A673 (cell line): ENCODE results near the gene SAP30L. TPM values are rescaled to one million over a fixed set of nuclear protein-coding genes. Genes with fewer than 3 reads are reported as not detected.

ENCODE experiments used
- BruUV-seq: library from RNA; stranded (reverse); fragments of 400-500 nt; replicated peaks from 2 replicates; lab custom pipeline; 2021; lab: Mats Ljungman, UMichigan
- CTCF ChIA-PET: fragments of 300-600 bp; sonication (Branson Sonifier 250); formaldehyde crosslinking; loops from one replicate; lab custom pipeline; 2022; ENCODE audit warnings: antibody characterized with exemption; lab: Charles Lee
- POLR2A ChIA-PET: fragments of 300-600 bp; sonication (Branson Sonifier 250); formaldehyde crosslinking; loops from one replicate; lab custom pipeline; 2022; ENCODE audit warnings: antibody characterized with exemption; ENCODE audit not compliant: low non-redundant PET; lab: Charles Lee
- DNase-seq: peaks from one replicate; pipeline ENCODE4 v3.0.0-alpha.2; 2015; ENCODE audit warnings: low spot score
- H3K27ac ChIP-seq: fragments of 200-600 bp; sonication (generic); 2 replicates; pipeline ENCODE4 v1.5.1; 2016; ENCODE audit warnings: mixed run types, low read depth, mild to moderate bottlenecking, mixed read lengths, antibody characterized with exemption, low read length; ENCODE audit not compliant: poor library complexity, severe bottlenecking
- H3K27me3 ChIP-seq: fragments of 200-600 bp; sonication (generic); replicated peaks from 2 replicates; pipeline ENCODE4 v1.6.1; 2017; ENCODE audit warnings: mixed run types, low read depth, mild to moderate bottlenecking, mixed read lengths, antibody characterized with exemption, low read length; ENCODE audit not compliant: insufficient read depth, poor library complexity
- H3K36me3 ChIP-seq: fragments of 200-600 bp; sonication (generic); 2 replicates; pipeline ENCODE4 v1.6.1; 2016; ENCODE audit warnings: mixed run types, mild to moderate bottlenecking, mixed read lengths, antibody characterized with exemption, low read length; ENCODE audit not compliant: insufficient read depth, poor library complexity, severe bottlenecking
- H3K4me1 ChIP-seq: fragments of 200-600 bp; sonication (generic); 2 replicates; pipeline ENCODE4 v1.6.1; 2017; ENCODE audit warnings: mixed run types, mild to moderate bottlenecking, mixed read lengths, antibody characterized with exemption, low read length; ENCODE audit not compliant: insufficient read depth, poor library complexity, severe bottlenecking
- H3K4me3 ChIP-seq: fragments of 200-600 bp; sonication (generic); 2 replicates; pipeline ENCODE4 v1.5.1; 2016; ENCODE audit warnings: low read depth, mixed run types, mild to moderate bottlenecking, mixed read lengths, low read length; ENCODE audit not compliant: poor library complexity, severe bottlenecking
- H3K9me3 ChIP-seq: fragments of 200-600 bp; sonication (generic); 2 replicates; pipeline ENCODE4 v1.6.1; 2016; ENCODE audit warnings: mixed run types, low read depth, mild to moderate bottlenecking, mixed read lengths, antibody characterized with exemption, low read length; ENCODE audit not compliant: poor library complexity, severe bottlenecking
- EZH2 ChIP-seq: fragments of 200-600 bp; sonication (generic); IDR thresholded peaks from 2 replicates; pipeline ENCODE4 v1.6.1; 2017; ENCODE audit warnings: borderline replicate concordance, low read depth, mild to moderate bottlenecking, mixed read lengths, antibody characterized with exemption, low read length; ENCODE audit not compliant: poor library complexity, severe bottlenecking
- intact Hi-C: fragments of 100-400 bp; cut with micrococcal nuclease; formaldehyde crosslinking; loops from one replicate; pipeline ENCODE4 v1.10.0; 2022; ENCODE audit not compliant: unreplicated experiment
- total RNA-seq: library from RNA; stranded (reverse); gene quantifications from 2 replicates; pipeline ENCODE4 v1.2.3, GENCODE V29; 2021
- TF ChIP-seq, protein P1 (sequence below): fragments of 300-800, 200-600 bp; sonication (generic); conservative IDR thresholded peaks from 2 replicates; pipeline ENCODE4 v1.5.1; 2017; ENCODE audit warnings: low read depth, mild to moderate bottlenecking, antibody characterized with exemption, low read length, moderate library complexity, mixed read lengths

SAP30L gene
- total RNA-seq, 1 experiment from 2014 or later: 29.2 TPM

DNA sequence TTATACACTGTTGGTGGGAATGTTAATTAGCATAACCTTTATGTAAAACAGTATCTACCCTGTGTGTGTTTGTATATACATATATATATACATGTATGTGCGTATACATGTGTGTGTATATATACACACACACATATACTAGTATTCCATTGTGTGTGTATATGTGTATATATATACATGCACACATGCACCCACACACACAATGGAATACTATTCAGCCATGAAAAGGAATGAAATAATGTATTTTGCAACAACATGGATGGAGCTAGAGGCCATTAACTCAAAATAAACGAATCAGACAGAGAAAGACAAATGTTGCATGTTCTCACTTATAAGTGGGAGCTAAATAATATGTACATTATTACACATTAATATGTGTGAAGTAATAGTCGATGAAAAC, 17.6 kb upstream of the SAP30L start:
- BruUV-seq: no TSS peak
- DNase-seq: no peak
- H3K27ac ChIP-seq: no peak overlapping the region
- POLR2A ChIA-PET: no interaction called here
- intact Hi-C loops: no loop called here
- no peaks in the 10 kb centered on the region for H3K9me3 ChIP-seq
- H3K36me3 ChIP-seq: no peaks in the 10 kb centered on the region
- CTCF ChIA-PET: no interaction called here
- no peak overlapping the region for H3K4me3 ChIP-seq
- H3K27me3 ChIP-seq: no peaks in the 10 kb centered on the region
- TF ChIP-seq EZH2: no peak
- TF ChIP-seq, protein P1, sequence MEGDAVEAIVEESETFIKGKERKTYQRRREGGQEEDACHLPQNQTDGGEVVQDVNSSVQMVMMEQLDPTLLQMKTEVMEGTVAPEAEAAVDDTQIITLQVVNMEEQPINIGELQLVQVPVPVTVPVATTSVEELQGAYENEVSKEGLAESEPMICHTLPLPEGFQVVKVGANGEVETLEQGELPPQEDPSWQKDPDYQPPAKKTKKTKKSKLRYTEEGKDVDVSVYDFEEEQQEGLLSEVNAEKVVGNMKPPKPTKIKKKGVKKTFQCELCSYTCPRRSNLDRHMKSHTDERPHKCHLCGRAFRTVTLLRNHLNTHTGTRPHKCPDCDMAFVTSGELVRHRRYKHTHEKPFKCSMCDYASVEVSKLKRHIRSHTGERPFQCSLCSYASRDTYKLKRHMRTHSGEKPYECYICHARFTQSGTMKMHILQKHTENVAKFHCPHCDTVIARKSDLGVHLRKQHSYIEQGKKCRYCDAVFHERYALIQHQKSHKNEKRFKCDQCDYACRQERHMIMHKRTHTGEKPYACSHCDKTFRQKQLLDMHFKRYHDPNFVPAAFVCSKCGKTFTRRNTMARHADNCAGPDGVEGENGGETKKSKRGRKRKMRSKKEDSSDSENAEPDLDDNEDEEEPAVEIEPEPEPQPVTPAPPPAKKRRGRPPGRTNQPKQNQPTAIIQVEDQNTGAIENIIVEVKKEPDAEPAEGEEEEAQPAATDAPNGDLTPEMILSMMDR: no peak
- no peaks in the 10 kb centered on the region for H3K4me1 ChIP-seq

DNA sequence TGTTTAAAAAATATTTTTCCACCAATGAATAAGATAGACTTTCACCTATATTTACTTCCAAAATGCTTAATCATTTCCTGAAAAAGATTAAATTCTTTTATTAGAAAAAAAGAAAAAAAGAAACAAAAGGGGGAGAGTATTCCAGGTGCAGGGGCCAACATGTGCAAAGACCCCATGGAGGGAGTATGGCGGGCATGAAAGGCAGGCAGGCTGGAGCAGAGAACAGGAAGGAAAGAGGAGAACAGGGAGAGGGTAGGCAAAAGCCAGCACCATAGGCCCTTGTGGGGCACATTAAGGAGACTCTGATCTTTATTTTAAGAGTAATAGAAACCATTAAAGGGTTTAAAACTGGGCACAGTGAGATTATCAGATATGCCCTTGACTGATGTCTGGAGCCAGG, 16.5 kb upstream of the SAP30L start:
- POLR2A ChIA-PET: no interaction called here
- Histone ChIP-seq H3K4me1 (no peaks in the 10 kb centered on the region), H3K36me3 (no peaks in the 10 kb centered on the region), H3K27ac (no peak overlapping the region), H3K4me3 (no peak overlapping the region), H3K9me3 (no peaks in the 10 kb centered on the region), H3K27me3 (no peaks in the 10 kb centered on the region)
- no peak for TF ChIP-seq EZH2
- TF ChIP-seq, protein P1: no peak
- BruUV-seq: no TSS peak
- CTCF ChIA-PET: no interaction called here
- intact Hi-C loops: no loop called here
- DNase-seq: no peak

DNA sequence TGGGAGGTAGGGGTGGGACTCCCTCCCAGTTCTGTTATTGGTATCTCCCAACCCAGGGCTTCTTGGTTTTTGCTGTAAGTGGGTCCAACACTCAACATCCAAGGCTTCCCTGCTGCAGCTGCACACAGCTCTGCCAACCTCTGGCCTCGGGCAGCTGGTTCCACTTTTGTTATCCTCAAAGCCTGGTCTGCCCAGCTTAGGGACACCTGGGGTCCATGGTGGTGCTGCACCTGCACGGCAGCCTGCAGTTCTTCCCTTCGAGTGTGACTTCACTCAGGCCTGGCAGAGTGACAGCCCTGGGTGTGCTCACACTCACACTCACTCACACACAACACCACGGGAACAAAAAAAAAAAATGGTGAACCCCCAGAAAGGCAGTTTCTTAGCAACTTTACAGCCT, 15.3 kb upstream of the SAP30L start:
- Histone ChIP-seq H3K27ac (no peak overlapping the region), H3K4me1 (no peaks in the 10 kb centered on the region), H3K27me3 (no peaks in the 10 kb centered on the region), H3K9me3 (no peaks in the 10 kb centered on the region), H3K4me3 (no peak overlapping the region), H3K36me3 (no peaks in the 10 kb centered on the region)
- intact Hi-C loops: no loop called here
- POLR2A ChIA-PET: no interaction called here
- no peak for DNase-seq
- BruUV-seq: no TSS peak
- CTCF ChIA-PET: no interaction called here
- no peak for TF ChIP-seq EZH2
- TF ChIP-seq, protein P1: no peak
